IPS-NIHi11 (cell line): ENCODE results near the gene MVB12B.

Experiments
- DNase-seq: peaks from one replicate; pipeline ENCODE4 v3.0.0; 2012; ENCODE audit warnings: mixed read lengths, low spot score

The MVB12B gene

DNA sequence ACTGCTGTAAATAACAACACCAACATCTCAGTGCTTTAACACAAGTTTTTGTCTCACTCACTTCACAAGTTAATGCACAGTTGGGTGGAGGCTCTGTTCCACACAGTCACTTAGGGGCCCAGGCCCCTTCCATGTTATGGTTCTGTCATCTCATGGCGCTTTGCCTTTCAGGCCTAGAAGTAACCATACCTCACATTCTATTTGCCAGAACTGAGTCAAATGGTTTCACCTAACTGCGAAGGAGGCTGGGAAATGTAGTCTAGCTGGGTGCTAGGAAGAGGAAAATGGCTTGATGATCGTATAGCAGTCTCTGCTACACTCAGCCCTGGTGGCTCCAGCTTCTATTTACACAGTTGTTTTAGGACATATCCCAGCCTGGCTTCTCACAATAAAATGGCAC, 23.1 kb upstream of the MVB12B start:
- peak; percentile 37 for DNase-seq

DNA sequence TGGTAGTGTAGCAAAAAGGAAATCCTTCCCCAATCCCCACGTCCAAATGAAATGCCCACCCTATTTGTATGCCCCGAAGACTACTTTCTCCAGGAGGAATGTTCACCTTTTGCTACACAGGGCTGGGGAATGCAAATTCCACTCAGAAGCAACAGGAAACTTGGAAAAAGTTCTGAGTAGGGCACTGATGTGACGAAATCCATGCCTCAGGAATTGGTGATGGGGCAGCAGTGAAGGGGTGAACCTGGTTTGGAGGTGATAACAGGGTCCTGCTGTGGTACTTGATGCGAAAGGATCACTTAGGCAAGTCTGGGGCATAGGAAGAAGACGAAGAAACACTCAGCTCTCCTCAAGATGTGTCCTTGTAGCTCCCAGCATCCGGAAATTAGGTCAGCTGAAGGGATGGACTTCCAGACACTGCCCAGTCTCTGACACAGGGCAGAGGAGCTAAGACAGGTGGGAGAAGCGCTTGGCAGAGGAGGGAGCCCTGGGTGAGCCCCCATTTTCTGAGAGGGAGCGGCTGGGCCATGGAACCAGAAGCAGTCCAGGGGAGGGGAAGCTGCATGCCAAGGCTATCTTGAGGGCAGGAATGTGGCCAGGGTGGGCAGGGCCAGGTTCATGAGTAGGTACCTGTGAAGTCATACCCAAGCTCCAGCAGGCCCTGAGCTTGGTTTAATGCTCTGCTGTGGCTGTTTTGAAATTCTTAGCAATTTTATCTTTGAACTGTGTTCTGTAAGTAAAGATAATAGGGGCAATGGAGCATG, 22.2 kb upstream of the MVB12B start:
- DNase-seq: no peak

DNA sequence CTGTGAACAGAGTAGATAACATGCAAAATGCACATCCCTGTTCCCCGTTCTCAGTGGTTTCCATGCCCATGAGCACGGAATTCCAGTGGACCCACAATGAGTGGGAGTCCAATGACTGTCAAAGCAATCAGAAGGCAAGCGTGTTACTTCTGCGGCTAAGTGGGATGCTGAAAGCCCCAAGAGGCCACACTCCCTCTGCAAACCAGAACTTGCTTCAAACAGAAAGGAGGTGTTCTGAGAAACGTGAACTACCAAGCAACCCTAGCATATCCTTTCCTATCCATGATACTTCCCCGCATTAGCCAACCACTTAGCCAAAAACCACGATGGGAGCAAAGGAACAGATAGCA, 21.7 kb upstream of the MVB12B start:
- DNase-seq: no peak

DNA sequence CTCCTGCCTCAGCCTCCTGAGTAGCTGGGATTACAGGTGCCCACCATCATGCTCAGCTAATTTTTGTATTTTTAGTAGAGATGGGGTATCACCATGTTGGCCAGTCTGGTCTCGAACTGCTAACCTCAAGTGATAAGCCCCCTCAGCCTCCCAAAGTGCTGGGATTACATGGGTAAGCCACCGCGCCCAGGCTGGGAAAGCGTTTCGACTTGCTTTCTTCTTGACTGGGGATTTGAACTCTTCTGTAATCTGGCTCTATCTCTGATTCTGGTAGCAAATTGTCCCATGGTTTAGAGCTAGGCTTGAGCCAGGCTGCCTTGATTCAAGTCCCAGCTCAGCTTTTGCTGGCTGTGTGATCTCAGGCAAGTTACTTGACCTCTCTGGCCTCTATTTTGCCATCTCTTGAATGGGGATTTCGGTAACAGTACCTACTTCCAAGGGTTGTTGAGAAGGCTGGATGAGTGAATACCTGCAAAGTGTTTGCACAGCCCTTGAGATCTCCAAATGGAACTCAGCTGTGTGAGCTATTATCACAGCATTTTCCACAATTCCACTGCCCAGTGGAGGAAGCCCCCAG, 20.5 kb upstream of the MVB12B start:
- no peak for DNase-seq

DNA sequence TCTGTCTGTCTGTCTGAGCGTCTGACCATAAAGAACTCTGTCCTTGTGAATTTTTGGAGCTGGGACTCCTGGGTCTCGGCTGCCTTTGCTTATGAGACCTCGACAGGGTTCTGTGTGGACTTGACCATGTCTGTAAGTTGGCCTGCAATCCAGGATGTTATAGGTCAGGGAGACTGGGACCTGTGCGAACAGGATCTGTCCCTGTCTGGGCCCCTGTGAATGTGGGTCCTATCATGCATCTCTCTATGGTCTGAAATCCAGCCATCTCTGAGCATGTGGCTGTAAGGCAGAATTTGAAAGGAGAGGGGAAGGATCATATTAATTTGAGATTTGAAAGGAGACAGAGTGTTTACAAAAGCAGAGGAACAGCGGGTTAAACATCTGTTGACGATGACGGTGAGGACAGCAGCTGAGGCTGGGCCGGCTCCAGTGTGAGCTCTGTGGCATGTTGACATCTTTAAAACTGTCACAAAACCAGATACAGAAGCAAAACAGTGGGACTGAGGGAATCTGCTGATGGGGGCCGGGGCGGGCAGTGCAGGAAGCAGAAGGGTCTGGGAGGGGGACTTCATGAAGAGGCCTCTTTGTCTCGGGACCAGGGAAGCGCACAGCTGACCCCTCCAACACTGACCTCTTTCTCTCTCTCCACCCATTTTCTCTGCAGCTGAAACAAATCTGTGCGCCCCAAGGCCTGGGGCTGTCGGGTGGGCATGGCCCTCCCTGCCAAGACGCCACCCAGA, 19.1 kb upstream of the MVB12B start:
- no peak for DNase-seq

DNA sequence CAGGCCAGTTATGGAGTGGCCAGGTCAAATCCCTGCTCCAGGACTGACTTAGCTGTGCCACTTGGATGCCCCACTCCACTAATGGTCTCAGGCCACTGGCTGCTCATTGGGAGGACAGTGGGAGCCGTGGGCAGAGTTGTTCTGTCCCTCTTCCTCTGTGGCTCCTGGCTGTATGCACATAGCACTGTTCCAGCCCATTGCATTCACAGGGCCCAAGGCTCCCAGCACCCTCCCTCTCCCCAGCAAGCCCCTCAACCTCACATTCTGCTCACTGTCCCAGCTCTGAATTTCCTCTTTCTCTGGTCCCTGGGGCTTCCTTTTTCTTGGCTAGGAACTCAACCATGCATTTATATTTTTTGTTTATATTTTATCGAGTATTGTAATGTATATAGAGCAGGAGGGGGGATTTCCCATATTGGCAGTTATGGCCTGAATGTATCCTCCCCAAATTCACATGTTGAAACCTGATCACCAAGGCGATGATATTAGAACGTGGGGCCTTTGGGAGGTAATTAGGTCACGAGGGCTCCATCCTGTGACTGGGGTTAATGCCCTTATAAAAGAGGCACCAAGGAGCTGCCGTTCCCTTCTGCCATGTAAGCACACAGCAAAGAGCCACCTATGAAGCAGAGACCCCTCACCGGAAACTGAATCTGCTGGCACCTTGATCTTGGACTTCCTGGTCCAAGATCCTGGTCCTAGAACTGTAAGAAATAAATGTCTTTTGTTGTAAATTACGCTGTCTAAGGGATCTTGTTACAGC, 17.0 kb upstream of the MVB12B start:
- DNase-seq: no peak

DNA sequence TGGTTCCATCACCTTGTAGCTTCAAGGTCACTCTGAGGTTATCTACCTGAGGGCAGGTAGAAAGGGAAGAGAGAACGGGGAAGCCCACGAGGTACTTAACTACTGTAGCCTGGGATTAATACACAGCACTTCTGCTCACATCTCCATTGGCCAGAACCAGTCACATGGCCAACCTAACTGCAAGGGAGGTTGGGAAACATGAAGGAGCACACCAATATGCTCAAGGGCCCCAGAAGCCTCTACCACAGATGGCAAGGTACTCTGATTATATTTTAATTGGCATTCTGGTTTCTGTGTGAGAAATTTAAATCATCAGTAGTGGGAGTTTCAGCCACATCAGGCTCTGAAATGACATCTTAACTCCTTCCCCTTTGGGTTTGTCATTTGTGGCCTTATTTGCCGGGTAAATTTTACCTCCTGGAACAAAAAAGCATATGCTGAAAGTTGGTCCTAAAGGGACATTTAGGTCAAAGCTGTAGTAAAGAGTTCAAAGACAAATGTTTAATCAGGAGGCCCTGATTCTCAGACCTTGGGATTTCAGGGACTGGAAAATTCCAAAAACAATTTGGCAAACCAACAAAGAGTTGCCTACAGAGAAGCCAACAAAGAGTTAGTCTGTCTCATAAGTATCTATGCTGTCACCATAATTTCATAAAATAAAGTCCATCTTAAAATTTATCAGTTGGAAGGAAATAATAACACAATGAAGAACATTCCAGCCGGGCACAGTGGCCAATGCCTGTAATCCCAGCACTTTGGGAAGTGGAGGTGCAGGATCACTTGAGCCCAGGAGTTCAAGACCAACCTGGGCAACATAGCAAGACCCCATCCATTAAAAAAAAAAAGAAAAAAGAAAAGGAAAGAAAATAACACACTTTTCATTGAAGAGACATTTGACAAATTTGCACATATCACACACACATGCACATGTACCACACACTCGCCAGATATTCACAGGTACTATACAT, 13.8 kb upstream of the MVB12B start:
- no peak for DNase-seq

DNA sequence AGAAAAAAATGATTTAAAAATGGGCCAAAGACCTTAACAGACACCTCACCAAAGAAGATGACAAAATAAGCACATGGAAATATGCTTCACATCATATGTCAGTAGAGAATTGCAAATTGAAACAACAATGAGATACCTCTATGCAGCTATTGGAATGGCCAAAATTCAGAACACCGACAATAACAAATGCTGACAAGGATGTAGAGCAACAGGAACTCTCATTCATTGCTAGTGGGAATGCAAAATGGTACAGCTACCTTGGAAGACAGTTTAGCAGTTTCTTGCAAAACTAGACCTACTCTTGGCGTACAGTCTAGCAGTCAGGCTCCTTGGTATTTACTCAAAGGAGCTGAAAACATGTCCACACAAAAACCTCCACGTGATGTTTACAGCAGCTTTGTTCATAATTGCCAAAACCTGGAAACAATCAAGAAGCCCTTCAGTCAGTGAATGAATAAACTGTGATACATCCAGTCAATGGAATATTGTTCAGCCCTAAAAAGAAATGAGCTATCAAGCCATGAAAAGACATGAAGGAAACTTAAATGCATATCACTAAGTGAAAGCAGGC, 10.5 kb upstream of the MVB12B start:
- DNase-seq: no peak

DNA sequence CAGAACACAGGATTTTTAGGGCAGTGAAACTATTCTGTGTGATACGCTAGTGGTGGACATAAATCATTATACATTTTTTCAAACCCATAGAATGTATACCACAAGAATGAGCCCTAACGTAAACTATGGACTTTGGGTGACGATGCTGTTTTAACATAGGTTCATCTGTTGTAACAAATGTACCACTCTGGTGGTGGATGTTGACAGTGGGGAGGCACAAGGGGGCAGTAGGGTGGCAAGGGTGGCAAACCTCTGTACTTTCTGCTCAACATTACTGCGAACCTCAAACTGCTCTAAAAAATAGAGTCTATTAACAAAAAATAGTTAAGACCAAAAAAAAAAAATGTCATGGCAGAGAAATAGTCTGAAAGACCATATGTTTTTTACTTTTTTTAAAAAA, 9.1 kb upstream of the MVB12B start:
- DNase-seq: no peak

DNA sequence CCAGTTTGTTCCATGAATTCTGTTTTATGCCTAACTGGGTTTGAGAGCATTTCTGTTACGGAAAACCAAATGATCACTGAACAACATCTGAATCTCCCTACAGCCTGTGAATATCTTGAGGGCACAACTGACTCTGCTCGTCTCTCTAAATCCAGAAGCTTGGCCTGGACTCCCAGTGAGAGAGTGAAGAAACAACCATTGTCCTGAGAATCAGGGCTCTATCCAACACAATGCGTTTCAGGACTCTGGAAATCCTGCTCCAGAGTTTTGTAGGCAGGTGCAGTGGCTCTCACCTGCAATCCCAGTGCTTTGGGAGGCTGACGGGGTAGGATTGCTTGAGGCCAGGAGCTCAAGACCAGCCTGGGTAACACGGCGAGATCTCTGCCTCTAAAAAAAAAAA, 7.8 kb upstream of the MVB12B start:
- no peak for DNase-seq

DNA sequence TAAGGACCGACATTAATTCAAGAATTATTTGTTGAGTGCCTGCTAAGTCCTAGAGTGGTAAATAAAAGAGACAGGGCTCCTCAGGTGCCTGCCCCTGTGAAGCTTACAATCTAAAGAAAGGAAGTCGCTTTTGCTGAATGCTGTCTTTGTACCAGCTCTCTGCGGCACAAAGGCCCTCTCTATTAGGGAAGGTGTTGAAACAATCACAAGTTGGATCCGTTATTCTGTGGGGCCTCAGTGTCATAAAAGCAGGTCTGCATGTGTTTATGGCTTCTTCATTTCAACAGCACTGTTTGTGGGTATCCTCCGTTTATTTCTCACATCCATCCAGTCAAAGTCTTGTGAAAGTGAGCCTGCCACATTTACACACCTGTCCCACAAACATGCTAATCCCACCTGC, 7.0 kb upstream of the MVB12B start:
- DNase-seq: no peak

DNA sequence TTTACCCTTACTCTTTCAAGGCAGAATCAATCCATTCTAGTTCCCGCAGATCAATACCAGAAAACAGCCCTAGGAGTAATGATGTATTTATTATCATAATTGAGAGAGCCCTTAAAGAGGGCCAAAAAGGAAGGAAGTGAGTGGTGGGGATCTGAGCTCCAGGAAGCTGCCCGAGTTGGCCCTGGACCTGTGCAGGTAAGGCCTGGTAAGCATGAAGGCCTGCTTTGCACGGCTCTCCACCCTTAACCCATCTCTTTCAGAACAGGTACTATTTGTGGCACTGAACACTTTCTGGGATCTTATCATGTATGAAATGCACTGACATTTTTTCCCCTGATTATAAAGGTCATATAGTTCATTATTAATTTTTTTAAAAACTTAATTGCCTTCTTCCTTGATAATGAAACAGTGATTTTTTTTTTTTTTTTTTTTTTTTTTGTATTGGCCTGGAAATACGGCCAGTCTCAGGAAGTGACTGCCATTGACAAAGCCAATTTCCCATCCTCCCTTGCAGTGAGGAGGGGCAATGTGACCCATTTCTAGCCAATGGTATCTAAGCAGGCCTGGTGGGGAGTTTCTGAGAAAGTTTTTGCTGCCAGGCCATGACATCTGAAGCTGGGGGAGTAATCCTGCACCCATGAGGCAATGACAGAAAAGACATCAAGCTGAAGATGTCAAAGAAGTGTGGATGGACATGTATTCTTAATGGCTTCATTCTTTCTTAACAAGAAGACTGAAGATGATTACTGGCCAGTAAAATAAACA, 6.3 kb upstream of the MVB12B start:
- DNase-seq: no peak

DNA sequence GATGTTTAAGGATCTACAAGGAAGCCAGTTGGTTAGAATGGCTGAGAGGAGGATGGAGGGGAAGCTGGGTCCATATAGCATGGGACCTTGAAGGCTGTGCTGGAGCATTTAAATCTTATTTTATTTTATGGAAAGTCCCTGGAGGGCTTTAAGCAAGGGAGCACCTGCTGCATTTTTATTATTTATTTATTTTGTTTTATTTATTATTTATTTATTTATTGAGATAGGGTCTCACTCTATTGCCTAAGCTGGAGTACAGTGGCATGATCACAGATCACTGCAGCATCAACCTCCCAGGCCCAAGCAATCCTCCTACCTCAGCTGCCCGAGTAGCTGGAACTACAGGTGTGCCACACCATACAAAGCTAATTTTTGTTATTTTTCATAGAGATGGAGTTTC, 4.9 kb upstream of the MVB12B start:
- DNase-seq: no peak

DNA sequence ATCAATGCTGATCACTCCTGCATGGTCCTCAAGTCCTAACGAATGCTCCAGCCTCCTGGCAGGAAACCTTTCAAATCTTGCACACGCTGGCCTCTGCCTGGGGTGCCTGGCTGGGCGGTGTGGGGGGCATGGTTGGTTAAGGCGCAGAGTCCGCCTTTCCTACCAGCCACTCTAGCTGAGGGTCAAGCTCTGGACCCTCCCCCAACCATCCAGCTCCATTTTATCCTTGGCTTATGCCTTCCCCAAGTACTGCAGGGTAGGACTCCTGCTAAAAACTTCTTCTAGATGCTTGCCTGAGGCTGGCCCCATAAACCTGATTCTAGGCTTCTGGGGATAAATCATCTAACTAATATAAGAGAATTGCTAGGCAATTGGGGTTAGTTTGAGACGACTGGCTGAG, 808 bp upstream of the MVB12B start:
- DNase-seq: no peak

DNA sequence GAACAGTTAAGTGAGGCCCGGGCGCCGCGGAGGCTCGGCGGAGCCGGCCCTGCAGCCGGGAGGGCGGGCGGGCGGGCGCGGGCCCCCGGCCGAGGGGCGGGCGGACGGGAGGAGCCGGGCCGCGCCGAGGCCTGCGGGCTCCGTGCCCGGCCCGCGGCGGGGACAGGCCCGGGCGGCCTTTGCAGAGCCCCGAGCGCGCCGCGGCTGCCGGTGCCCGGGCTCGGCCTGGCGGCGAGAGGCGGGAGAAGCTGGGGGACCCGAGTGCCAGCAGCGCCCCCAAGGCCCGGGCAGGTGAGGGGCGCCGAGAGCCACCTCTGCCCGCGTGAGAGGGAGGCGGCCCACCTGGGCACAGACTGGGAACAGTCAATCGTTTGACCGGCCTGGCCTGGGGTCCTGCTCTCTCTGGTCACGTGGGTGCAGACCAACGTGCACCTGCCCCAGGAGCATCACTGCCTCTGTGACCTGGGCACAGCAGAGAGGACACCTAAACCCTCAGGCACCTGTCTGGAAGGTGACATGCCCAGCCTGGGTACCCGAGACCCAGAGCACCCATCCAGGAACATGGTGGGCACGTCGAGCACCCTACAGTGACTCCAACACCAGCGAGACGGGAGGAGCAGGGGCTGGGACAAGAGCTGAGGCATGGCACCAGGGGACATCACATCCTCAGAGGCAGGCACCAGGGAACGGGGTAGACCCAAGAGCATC, 531 bp downstream of the MVB12B start:
- DNase-seq: peak; percentile 87

DNA sequence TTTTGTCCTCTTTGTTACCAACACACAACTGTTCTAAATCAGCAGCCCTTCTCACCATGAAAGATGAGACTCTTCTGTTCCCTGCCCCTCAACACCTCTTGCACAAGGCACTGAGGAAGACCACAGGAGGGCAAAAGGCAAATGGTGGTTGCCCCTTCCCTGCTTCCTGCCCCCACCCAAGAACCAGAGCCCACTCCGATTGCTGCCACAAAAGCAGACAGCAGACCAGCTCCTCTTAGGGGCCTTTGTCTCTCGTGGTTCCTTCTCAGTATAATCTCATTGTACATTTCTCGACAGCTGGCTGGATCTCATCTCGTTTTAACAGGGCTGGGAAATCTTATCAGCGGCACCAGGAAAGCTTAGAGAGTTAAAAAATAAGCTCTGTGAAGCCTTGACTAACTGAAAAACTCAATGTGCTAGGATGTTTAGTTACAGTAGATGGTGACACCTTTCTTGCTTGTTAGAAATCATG, 1.1 kb downstream of the MVB12B start:
- no peak for DNase-seq

DNA sequence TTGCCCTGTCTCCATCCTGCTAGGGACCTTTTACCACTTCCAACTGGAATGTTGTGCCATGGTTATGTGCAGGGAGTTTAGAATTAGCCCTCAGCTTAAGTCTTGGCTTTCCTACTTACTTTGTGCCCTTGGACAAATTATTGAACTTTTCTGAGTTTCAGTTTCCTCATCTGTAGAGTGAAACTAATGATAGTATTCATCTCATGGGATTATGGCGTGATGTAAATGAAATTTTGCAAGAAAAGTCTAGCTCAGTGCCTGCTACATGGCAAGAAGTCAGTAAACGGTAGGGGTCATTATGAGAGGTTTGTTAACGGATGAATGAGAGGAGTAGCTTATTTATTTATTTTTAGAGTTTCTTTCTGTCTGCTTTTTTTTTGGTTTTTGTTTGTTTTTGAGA, 1.8 kb downstream of the MVB12B start:
- DNase-seq: no peak

DNA sequence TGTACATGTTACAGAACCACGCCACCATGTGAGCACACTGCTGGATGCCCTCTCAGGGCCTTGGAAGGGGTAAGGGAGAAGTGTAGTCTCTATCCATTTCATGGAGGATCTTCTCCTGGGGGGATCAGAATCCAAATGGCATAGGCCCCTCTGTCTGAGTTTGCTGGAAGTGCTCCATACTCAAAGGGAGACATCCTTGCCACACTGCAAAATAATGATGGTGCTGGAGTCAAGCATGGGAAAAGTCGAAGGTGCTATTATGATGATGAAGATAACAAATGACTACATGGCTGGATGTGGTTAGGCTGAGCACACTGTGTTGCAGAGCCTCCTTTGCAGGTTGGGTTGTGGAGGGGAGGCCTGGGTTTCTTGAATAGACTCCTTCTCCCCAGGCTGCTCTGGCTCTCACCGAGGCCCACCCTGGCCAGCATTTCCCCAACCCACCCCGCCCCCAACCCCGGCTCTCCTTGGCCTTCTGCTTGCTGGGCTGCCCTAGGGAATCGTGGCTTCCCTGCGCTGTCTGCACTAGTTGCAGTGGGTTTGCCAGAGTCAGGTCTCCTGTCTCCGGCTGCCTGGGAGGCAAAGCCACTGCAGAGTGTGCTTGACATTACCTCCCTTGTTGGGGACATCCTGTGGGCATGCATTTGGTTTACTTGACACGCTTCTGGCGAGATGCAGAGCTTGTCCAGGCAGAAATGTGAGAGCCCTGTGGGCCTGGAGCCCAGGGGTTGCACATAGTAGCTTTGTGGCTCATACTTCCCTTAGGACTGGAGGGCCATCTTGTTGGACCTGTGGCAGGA, 3.0 kb downstream of the MVB12B start:
- no peak for DNase-seq

DNA sequence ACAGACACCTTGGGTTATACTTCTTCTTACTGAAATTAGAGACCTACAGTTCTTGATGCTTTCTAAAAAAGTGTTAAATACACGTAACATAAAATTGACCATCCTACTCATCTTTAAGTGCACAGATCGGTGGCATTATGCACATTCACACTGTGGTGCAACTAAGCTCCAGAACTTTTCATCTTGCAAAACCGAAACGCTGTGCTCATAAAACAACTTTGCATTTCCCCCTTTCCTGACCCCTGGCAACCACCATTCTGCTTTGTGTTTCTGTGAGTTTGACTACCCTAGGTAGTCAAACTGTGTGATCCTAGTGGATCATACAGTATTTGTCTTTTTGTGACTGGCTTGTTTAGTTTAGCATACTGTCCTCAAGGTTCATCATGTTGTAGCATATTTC, 3.9 kb downstream of the MVB12B start:
- DNase-seq: no peak
